Measurements from ENCODE around the gene CPZ.

GRCh38 chr4:8556341-8557150 lies 36.0 kb upstream of the CPZ start:
- TF ChIP-seq, protein P1, sequence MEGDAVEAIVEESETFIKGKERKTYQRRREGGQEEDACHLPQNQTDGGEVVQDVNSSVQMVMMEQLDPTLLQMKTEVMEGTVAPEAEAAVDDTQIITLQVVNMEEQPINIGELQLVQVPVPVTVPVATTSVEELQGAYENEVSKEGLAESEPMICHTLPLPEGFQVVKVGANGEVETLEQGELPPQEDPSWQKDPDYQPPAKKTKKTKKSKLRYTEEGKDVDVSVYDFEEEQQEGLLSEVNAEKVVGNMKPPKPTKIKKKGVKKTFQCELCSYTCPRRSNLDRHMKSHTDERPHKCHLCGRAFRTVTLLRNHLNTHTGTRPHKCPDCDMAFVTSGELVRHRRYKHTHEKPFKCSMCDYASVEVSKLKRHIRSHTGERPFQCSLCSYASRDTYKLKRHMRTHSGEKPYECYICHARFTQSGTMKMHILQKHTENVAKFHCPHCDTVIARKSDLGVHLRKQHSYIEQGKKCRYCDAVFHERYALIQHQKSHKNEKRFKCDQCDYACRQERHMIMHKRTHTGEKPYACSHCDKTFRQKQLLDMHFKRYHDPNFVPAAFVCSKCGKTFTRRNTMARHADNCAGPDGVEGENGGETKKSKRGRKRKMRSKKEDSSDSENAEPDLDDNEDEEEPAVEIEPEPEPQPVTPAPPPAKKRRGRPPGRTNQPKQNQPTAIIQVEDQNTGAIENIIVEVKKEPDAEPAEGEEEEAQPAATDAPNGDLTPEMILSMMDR (IDR thresholded peaks at IDR 0.05) = no peak
- no peak for TF ChIP-seq EZH2 (IDR thresholded peaks at IDR 0.05; ENCODE audit: borderline replicate concordance, insufficient read depth, low read depth, low read length, poor library complexity, severe bottlenecking)
